Loucy (cell line): Measurements from ENCODE around the gene PDE2A.

ENCODE experiments used
- H2AFZ ChIP-seq: fragments of 200-600 bp; sonication (generic); 2 replicates; pipeline ENCODE4 v1.6.0; 2016; ENCODE audit warnings: antibody characterized with exemption, mild to moderate bottlenecking, low read length, moderate library complexity
- H3F3A ChIP-seq: fragments of 200-600 bp; 2 replicates; pipeline ENCODE4 v1.6.0; 2016; ENCODE audit warnings: antibody characterized with exemption, low read depth, mild to moderate bottlenecking
- H3K27me3 ChIP-seq: fragments of 200-600 bp; sonication (generic); 2 replicates; pipeline ENCODE4 v1.6.1; 2014; ENCODE audit warnings: low read length, mild to moderate bottlenecking; ENCODE audit not compliant: insufficient read depth, poor library complexity, severe bottlenecking
- H3K36me3 ChIP-seq: fragments of 200-600 bp; sonication (generic); 2 replicates; pipeline ENCODE4 v1.6.1; 2016; ENCODE audit warnings: low read length; ENCODE audit not compliant: insufficient read depth
- H3K4me1 ChIP-seq: fragments of 200-600 bp; sonication (generic); 2 replicates; pipeline ENCODE4 v1.5.1; 2014; ENCODE audit warnings: low read length, mild to moderate bottlenecking; ENCODE audit not compliant: insufficient read depth, poor library complexity, severe bottlenecking
- H3K4me2 ChIP-seq: fragments of 200-600 bp; sonication (generic); 2 replicates; pipeline ENCODE4 v1.6.0; 2014; ENCODE audit warnings: antibody characterized with exemption, low read length, low read depth, mild to moderate bottlenecking; ENCODE audit not compliant: poor library complexity, severe bottlenecking
- H3K4me3 ChIP-seq: fragments of 200-600 bp; sonication (generic); 2 replicates; pipeline ENCODE4 v1.5.1; 2014; ENCODE audit warnings: low read length, mild to moderate bottlenecking, mixed read lengths; ENCODE audit not compliant: poor library complexity, severe bottlenecking
- H3K79me2 ChIP-seq: fragments of 200-600 bp; sonication (generic); 2 replicates; pipeline ENCODE4 v1.6.1; 2014; ENCODE audit warnings: low read length; ENCODE audit not compliant: insufficient read depth
- H3K9ac ChIP-seq: fragments of 200-600 bp; sonication (generic); 2 replicates; pipeline ENCODE4 v1.6.0; 2014; ENCODE audit warnings: mild to moderate bottlenecking, low read depth, low read length, moderate library complexity; ENCODE audit not compliant: poor library complexity, severe bottlenecking
- H3K9me2 ChIP-seq: fragments of 200-600 bp; sonication (generic); replicated peaks from 2 replicates; pipeline ENCODE4 v1.6.1; 2016; ENCODE audit warnings: low read depth, low read length, mixed read lengths
- H3K9me3 ChIP-seq: fragments of 200-600 bp; sonication (generic); 2 replicates; pipeline ENCODE4 v1.6.1; 2014; ENCODE audit warnings: mild to moderate bottlenecking, antibody characterized with exemption, low read length, low read depth; ENCODE audit not compliant: insufficient read depth
- H4K20me1 ChIP-seq: fragments of 200-600 bp; sonication (generic); 2 replicates; pipeline ENCODE4 v1.6.0; 2014; ENCODE audit warnings: antibody characterized with exemption, low read length, mild to moderate bottlenecking; ENCODE audit not compliant: insufficient read depth, poor library complexity, severe bottlenecking
- CTCF ChIP-seq: fragments of 200-600 bp; sonication (generic); conservative IDR thresholded peaks from 2 replicates; pipeline ENCODE4 v1.5.1; 2014; ENCODE audit warnings: mild to moderate bottlenecking, antibody characterized with exemption, low read length
- EZH2phosphoT487 ChIP-seq: fragments of 200-600 bp; IDR thresholded peaks from 2 replicates; pipeline ENCODE4 v1.6.1; 2018; ENCODE audit warnings: antibody characterized with exemption, mild to moderate bottlenecking, moderate library complexity, borderline replicate concordance

The PDE2A gene

GRCh38 chr11:72703267-72704008 is 29.2 kb upstream of the PDE2A start:
- Histone ChIP-seq H3F3A (no peaks in the 10 kb centered on the region), H3K9me3 (no peaks in the 10 kb centered on the region), H3K4me3 (no peak overlapping the region), H2AFZ (no peak overlapping the region), H3K9ac (no peak overlapping the region), H3K36me3 (peaks cover 86% of the 10 kb centered on the region; the same call in 1 of the 2 replicates), H4K20me1 (no peaks in the 10 kb centered on the region), H3K79me2 (no peaks in the 10 kb centered on the region), H3K27me3 (no peaks in the 10 kb centered on the region), H3K4me2 (no peak overlapping the region), H3K4me1 (no peaks in the 10 kb centered on the region), H3K9me2 (no peaks in the 10 kb centered on the region)
- no peak for TF ChIP-seq EZH2phosphoT487
- TF ChIP-seq CTCF, result no peak

GRCh38 chr11:72702577-72703241 is 28.5 kb upstream of the PDE2A start:
- no peak overlapping the region for H3K4me2 ChIP-seq
- H2AFZ ChIP-seq, result no peak overlapping the region
- H3K27me3 ChIP-seq, result no peaks in the 10 kb centered on the region
- no peaks in the 10 kb centered on the region for H3K9me2 ChIP-seq
- TF ChIP-seq EZH2phosphoT487 (no peak), CTCF (no peak)
- H3F3A ChIP-seq, result no peaks in the 10 kb centered on the region
- no peak overlapping the region for H3K9ac ChIP-seq
- H3K36me3 ChIP-seq, result peaks cover 86% of the 10 kb centered on the region; the same call in 1 of the 2 replicates
- H4K20me1 ChIP-seq, result no peaks in the 10 kb centered on the region
- H3K4me1 ChIP-seq, result no peaks in the 10 kb centered on the region
- no peaks in the 10 kb centered on the region for H3K79me2 ChIP-seq
- H3K4me3 ChIP-seq, result no peak overlapping the region
- H3K9me3 ChIP-seq, result no peaks in the 10 kb centered on the region

- no peak overlapping the region for H2AFZ ChIP-seq
- no peaks in the 10 kb centered on the region for H3K79me2 ChIP-seq
- peaks cover 86% of the 10 kb centered on the region; the same call in 1 of the 2 replicates for H3K36me3 ChIP-seq
- no peaks in the 10 kb centered on the region for H3K4me1 ChIP-seq
- no peak overlapping the region for H3K9ac ChIP-seq
- no peaks in the 10 kb centered on the region for H4K20me1 ChIP-seq
- TF ChIP-seq CTCF (no peak), EZH2phosphoT487 (no peak)
- H3K9me2 ChIP-seq, result no peaks in the 10 kb centered on the region
- no peak overlapping the region for H3K4me2 ChIP-seq
- no peaks in the 10 kb centered on the region for H3F3A ChIP-seq
- H3K4me3 ChIP-seq, result no peak overlapping the region
- H3K9me3 ChIP-seq, result no peaks in the 10 kb centered on the region
- no peaks in the 10 kb centered on the region for H3K27me3 ChIP-seq
These were observed 27.9 kb upstream of the PDE2A start for GRCh38 chr11:72702096-72702495.
